ENCODE measurements around the gene NDE1.

Gene NDE1

GRCh38 chr16:15701367-15701766 is 51.3 kb downstream of the NDE1 start:
- TF ChIP-seq CTCF (IDR thresholded peaks at IDR 0.05; ENCODE audit: low read length, missing control alignments) = no peak
- no peak for DNase-seq (ENCODE audit: low read depth)
- no peak overlapping the region for H3K4me3 ChIP-seq (replicated peaks; ENCODE audit: low read depth, low read length)

GRCh38 chr16:15701975-15702970 is 52.2 kb downstream of the NDE1 start:
- no peak for TF ChIP-seq CTCF (IDR thresholded peaks at IDR 0.05; ENCODE audit: low read length, missing control alignments)
- peak; percentile 25 for DNase-seq (ENCODE audit: low read depth)
- H3K4me3 ChIP-seq (replicated peaks; ENCODE audit: low read depth, low read length) = no peak overlapping the region

- no peak for TF ChIP-seq CTCF (IDR thresholded peaks at IDR 0.05; ENCODE audit: low read length, missing control alignments)
- no peak overlapping the region for H3K4me3 ChIP-seq (replicated peaks; ENCODE audit: low read depth, low read length)
- DNase-seq (ENCODE audit: low read depth) = no peak
Measured at GRCh38 chr16:15703029-15703736, 53.1 kb downstream of the NDE1 start.

- peak; percentile 84 for DNase-seq (ENCODE audit: low read depth)
- H3K4me3 ChIP-seq (replicated peaks; ENCODE audit: low read depth, low read length) = no peak overlapping the region
- TF ChIP-seq CTCF (IDR thresholded peaks at IDR 0.05; ENCODE audit: low read length, missing control alignments) = peak; percentile 82
Measured at GRCh38 chr16:15704545-15704987, 54.5 kb downstream of the NDE1 start.

GRCh38 chr16:15705064-15705565 is 55.1 kb downstream of the NDE1 start:
- no peak overlapping the region for H3K4me3 ChIP-seq (replicated peaks; ENCODE audit: low read depth, low read length)
- DNase-seq (ENCODE audit: low read depth) = no peak
- no peak for TF ChIP-seq CTCF (IDR thresholded peaks at IDR 0.05; ENCODE audit: low read length, missing control alignments)

- no peak overlapping the region for H3K4me3 ChIP-seq (replicated peaks; ENCODE audit: low read depth, low read length)
- no peak for TF ChIP-seq CTCF (IDR thresholded peaks at IDR 0.05; ENCODE audit: low read length, missing control alignments)
- DNase-seq (ENCODE audit: low read depth) = no peak
Measured at GRCh38 chr16:15707332-15707731, 57.3 kb downstream of the NDE1 start.

Data from fibroblast of pulmonary artery (primary cell).